ENCODE measurements around the gene IKBIP.

Gene IKBIP, protein sequence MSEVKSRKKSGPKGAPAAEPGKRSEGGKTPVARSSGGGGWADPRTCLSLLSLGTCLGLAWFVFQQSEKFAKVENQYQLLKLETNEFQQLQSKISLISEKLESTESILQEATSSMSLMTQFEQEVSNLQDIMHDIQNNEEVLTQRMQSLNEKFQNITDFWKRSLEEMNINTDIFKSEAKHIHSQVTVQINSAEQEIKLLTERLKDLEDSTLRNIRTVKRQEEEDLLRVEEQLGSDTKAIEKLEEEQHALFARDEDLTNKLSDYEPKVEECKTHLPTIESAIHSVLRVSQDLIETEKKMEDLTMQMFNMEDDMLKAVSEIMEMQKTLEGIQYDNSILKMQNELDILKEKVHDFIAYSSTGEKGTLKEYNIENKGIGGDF

DNA sequence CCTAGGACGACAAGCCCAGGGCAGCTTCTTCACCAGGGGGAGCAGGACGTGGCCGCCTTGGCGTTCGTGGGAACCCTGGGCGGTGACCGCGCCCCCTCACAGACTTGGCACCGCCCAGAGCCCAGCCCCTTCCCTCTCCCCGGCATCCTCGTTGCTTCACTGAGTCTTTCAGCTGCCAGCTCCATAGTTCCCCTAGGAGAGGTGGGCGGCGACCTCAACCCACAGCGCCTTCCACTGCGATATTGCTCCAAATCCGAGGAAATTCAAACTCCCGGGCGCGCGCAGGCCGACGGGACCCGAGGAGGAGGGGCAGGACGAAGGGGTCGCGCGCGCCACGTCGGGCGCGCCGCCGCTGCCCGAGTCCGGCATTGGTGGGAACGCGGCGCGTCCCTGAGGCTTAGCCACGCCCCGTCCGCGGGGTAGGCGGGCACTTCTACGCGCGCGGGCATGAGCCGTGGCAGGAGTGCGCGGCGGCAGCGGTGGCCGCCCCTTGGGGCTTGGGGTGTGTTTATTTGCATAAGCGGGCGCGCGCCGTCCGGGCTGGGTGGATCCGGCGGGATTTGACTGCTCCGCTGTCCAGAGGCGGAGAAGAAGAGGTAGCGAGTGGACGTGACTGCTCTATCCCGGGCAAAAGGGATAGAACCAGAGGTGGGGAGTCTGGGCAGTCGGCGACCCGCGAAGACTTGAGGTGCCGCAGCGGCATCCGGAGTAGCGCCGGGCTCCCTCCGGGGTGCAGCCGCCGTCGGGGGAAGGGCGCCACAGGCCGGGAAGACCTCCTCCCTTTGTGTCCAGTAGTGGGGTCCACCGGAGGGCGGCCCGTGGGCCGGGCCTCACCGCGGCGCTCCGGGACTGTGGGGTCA lies at the start of gene IKBIP, which contains the start of gene APAF1:
TSS of gene IKBIP (minus strand) at position 77 of the 860 bp plus-strand sequence. CDS start 87 bp downstream, outside the sequence.
TSS of gene APAF1 (plus strand) at position 579 of the 860 bp plus-strand sequence. CDS start 3,070 bp downstream, outside the sequence.
- TF ChIP-seq, protein P1, sequence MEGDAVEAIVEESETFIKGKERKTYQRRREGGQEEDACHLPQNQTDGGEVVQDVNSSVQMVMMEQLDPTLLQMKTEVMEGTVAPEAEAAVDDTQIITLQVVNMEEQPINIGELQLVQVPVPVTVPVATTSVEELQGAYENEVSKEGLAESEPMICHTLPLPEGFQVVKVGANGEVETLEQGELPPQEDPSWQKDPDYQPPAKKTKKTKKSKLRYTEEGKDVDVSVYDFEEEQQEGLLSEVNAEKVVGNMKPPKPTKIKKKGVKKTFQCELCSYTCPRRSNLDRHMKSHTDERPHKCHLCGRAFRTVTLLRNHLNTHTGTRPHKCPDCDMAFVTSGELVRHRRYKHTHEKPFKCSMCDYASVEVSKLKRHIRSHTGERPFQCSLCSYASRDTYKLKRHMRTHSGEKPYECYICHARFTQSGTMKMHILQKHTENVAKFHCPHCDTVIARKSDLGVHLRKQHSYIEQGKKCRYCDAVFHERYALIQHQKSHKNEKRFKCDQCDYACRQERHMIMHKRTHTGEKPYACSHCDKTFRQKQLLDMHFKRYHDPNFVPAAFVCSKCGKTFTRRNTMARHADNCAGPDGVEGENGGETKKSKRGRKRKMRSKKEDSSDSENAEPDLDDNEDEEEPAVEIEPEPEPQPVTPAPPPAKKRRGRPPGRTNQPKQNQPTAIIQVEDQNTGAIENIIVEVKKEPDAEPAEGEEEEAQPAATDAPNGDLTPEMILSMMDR (IDR thresholded peaks at IDR 0.05; ENCODE audit: borderline replicate concordance, insufficient read depth, low read depth, low read length), result no peak
- peak within 1 kb of the TSS; percentile 91 for H3K4me3 ChIP-seq (ENCODE audit: low read depth, low read length)

DNA sequence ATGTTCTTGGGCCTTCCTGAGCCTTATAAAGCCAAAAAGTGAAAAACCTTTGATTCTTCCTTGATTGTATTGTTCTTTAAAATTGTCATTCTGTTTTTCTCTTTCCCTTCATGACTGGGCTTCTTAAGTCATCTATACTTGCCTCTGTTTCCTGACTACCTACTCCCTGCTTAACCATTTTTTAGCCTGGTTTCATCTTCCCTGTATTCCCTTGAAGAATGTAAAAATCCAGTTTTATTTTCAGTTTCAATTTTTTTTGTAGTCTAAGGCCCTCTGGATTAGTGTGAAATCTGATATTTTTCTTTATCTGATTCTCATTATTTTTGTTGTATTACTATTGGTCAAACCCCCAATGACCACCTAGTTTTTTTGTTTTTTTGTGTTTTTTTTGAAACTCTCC lies 46.8 kb upstream of the IKBIP start:
- no peak overlapping the region for H3K4me3 ChIP-seq (ENCODE audit: low read depth, low read length)
- TF ChIP-seq, protein P1 (IDR thresholded peaks at IDR 0.05; ENCODE audit: borderline replicate concordance, insufficient read depth, low read depth, low read length), result no peak

DNA sequence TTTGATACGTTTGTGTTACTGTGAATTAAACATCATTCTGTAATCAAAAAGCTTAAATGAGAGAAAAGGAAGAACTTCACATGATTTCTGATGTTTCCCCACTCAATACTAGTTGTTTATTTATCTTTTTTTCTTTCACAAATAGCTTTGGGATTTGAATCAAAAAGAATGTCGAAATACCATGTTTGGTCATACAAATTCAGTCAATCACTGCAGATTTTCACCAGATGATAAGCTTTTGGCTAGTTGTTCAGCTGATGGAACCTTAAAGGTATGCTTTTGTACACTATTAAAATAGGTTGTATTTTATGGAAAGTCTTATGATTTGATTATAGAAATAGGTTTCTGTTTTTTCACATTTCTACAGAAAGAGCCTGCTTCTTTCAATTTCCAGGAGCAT lies 42.0 kb upstream of the IKBIP start:
- TF ChIP-seq, protein P1 (IDR thresholded peaks at IDR 0.05; ENCODE audit: borderline replicate concordance, insufficient read depth, low read depth, low read length), result no peak

DNA sequence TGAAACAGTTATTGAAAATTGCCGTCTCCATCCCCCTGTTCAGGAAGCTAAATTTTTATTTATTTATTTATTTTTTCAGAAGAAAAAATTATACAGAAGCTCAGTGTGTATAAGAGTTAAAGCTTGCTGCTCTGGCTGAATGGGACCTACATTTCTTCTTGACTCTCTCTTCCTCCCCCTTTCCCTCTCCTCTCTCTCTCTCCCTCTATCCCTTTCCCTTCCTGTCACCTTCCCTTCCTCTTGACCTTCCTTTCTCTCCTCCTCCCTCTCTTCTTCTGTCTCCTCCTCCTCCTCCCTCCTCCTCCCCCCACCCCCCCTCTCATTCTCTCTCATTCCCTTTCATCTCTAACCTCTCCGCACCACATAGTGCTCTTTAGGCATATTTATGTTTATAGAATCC lies 39.6 kb upstream of the IKBIP start:
- TF ChIP-seq, protein P1 (IDR thresholded peaks at IDR 0.05; ENCODE audit: borderline replicate concordance, insufficient read depth, low read depth, low read length), result no peak
- H3K4me3 ChIP-seq (ENCODE audit: low read depth, low read length), result no peak overlapping the region

More for the DNA sequence above, 42.0 kb upstream of the IKBIP start:
- H3K4me3 ChIP-seq (ENCODE audit: low read depth, low read length), result no peak overlapping the region

DNA sequence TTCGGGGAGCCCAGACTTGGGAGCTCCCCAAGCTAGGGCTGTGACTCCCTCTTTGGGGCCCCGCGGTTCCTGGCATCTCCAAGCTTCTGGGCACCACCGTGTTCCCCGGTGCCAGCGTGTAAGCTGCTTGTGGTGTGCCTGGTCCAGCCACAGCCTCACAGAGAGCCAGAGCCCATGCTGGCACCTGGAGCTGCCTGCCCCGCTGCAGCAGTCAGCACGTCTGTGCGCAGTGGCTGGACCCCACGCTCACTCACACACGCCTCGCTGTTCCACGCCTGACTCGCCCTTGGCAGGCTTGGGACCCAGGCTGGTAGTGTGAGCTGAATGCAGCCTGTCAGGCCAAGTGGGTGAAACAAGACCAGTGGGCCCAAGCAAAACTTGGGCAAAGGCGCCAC lies 35.0 kb upstream of the IKBIP start:
- TF ChIP-seq, protein P1 (IDR thresholded peaks at IDR 0.05; ENCODE audit: borderline replicate concordance, insufficient read depth, low read depth, low read length), result no peak
- H3K4me3 ChIP-seq (ENCODE audit: low read depth, low read length), result no peak overlapping the region

DNA sequence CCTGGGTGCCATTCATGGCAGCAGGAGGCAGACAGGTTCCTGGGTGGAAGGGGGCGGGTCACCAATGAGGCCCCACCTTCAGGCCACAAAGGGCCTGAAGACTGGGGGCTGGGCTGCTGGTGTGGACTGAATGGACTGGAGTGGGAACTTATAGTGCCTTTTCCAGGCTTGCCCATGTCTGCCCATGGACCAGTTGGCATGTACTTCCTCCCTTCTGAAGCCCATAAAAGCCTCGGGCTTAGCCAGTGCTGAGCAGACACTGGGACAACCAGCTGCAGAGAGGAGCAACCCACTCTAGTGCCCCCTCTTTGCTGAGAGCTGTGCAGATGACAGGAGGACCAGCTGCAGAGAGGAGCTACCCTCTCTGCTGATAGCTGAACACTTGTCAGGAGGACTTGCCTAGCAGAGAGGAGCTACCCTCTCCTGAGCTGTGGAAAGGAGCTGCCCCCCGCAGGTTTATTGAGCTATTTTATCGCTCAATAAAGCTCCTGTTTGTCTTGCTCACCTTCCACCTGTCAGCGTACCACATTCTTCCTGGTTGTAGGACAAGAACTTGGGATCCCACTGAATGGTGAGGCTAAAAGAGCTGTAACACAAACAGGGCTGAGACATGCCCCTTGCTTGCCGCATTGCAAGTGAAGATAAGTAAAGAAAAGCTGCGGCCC lies 34.5 kb upstream of the IKBIP start:
- TF ChIP-seq, protein P1 (IDR thresholded peaks at IDR 0.05; ENCODE audit: borderline replicate concordance, insufficient read depth, low read depth, low read length), result no peak
- H3K4me3 ChIP-seq (ENCODE audit: low read depth, low read length), result no peak overlapping the region
